ENCODE results near the gene GPC6.

DNA sequence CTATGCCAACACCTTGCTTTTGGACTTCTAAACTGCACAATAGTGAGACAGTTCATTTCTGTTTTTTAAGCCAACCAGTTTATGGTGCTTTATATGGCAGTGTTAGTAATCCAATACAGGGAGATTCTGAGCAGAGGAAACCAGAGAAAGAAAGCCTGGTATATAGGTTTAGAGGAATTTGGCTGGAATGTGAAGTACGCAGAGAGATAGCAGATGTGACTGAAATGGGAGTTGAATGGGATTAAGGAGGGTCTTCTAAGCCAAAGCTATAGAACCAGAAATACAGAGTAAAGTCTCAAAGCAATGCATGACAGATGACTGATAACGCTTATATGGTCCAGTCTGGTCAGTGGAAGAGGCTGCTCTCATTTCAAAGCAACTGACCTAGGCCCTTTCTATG, 453.7 kb downstream of the GPC6 start:
- TF ChIP-seq, protein P1, sequence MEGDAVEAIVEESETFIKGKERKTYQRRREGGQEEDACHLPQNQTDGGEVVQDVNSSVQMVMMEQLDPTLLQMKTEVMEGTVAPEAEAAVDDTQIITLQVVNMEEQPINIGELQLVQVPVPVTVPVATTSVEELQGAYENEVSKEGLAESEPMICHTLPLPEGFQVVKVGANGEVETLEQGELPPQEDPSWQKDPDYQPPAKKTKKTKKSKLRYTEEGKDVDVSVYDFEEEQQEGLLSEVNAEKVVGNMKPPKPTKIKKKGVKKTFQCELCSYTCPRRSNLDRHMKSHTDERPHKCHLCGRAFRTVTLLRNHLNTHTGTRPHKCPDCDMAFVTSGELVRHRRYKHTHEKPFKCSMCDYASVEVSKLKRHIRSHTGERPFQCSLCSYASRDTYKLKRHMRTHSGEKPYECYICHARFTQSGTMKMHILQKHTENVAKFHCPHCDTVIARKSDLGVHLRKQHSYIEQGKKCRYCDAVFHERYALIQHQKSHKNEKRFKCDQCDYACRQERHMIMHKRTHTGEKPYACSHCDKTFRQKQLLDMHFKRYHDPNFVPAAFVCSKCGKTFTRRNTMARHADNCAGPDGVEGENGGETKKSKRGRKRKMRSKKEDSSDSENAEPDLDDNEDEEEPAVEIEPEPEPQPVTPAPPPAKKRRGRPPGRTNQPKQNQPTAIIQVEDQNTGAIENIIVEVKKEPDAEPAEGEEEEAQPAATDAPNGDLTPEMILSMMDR (IDR thresholded peaks at IDR 0.05), result no peak
- no peak for TF ChIP-seq EZH2 (IDR thresholded peaks at IDR 0.05; ENCODE audit: borderline replicate concordance, insufficient read depth, low read depth, low read length, poor library complexity, severe bottlenecking)

All from B cell (primary cell).